Measurements from ENCODE around the gene BMP2. TPM values are rescaled to one million over a fixed set of nuclear protein-coding genes. Genes with fewer than 3 reads are reported as not detected.

BMP2 gene
- total RNA-seq, 1 donor from 2014 or later = 24.2 TPM

DNA sequence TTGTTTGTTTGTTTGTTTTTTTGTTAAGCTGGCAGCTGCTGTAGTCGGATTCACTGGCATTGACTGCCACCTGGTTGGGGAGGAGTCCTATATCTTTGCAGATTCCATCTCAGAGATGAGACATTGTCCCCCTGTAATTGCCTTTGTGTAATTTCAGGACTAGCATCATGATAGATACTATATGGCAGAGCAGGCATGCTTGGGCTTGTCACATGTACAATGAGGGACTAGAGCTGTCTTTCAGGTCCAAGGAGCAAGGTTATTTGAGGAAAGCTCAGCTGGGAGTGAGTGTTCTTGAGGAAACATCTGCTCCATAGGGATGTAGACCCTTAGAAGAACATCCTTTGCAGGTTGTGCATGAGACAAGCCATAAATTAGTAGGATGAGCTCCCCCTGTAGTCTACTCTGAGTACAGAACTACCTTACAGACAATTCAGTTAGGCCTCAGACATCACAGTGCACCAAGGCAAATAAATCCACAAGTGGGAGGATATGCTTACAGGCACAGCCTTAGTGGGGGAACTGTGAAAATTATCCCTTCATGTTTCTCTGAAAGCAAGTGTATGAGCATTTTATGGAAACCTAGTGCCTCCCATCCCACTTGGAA, 62.1 kb downstream of the BMP2 start:
- DNase-seq (ENCODE audit: low read depth, low spot score) = no peak

All from pulmonary artery endothelial cell (primary cell).